ENCODE results near the gene SUSD4. TPM values are rescaled to one million over a fixed set of nuclear protein-coding genes. Genes with fewer than 3 reads are reported as not detected.

The SUSD4 gene
- total and polyA plus RNA-seq, 5 donors = 16.7 to 81.7 (median 29.8) TPM

GRCh38 chr1:223248770-223249140, 115.2 kb downstream of the SUSD4 start:
- H3K27ac ChIP-seq (ENCODE audit: low read length) = no peak overlapping the region
- no peak for ATAC-seq
- H3K4me1 ChIP-seq (ENCODE audit: control insufficient read depth, insufficient read depth, low read length) = no peaks in the 10 kb centered on the region
- H3K9me3 ChIP-seq (ENCODE audit: control insufficient read depth, low read length) = no peaks in the 10 kb centered on the region
- 81% methylated on average over 6 of the region's 6 CpGs for WGBS
- no peaks in the 10 kb centered on the region for H3K27me3 ChIP-seq (ENCODE audit: control insufficient read depth, insufficient read depth)
- intact Hi-C loops (cut with DNase I) = loop anchor here in 2 of 4 donors (10.0 kb wide), 1 partner anchor 114 kb away; no protein-coding TSS in a partner anchor
- no peak for DNase-seq
- H3K4me3 ChIP-seq (ENCODE audit: low read length) = no peak overlapping the region

DNA sequence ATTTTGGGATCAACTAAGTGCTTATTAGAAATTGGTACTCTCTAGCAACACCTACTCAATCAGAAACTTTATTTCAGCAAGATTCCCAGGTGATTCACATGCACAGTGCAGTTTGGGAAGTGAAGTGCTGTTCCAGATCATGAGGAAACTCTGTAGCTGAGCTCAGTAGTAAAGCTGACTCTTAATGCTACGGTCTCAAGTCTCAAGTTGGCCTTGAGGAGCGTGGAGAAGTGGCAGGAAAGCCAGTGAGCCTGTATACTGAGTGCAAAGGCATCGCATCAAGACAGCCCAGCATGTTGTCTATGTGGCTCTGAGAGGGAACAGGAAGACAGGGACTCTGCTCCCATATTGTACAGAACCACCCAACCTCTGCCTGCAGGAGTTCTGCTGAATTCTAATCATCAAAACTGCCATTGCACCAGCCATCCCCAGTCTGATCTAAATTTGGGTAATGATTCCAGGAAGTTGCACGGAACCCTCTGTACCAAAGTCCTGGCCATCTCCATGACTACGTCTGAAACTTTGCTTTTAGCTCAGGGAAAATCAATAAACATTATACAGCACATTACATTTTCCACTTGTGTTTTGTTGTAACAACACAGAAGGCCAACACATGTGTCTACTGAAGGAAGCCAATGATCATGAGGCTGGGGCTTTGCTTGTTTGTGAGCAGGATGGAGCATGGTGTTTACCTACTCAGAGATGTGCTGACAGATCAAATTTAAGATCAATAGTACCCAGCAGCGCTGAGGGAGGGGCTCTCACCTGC, 115.8 kb downstream of the SUSD4 start:
- intact Hi-C loops (cut with DNase I) = loop anchor here in 2 of 4 donors (10.0 kb wide), 1 partner anchor 113 kb away; no protein-coding TSS in a partner anchor
- DNase-seq (no peak), ATAC-seq (no peak)
- H3K4me3 ChIP-seq (ENCODE audit: low read length) = no peak overlapping the region
- H3K27ac ChIP-seq (ENCODE audit: low read length) = no peak overlapping the region
- H3K4me1 ChIP-seq (ENCODE audit: control insufficient read depth, insufficient read depth, low read length) = no peaks in the 10 kb centered on the region
- 80% methylated on average over 6 of the region's 6 CpGs for WGBS
- no peaks in the 10 kb centered on the region for H3K9me3 ChIP-seq (ENCODE audit: control insufficient read depth, low read length)
- no peaks in the 10 kb centered on the region for H3K27me3 ChIP-seq (ENCODE audit: control insufficient read depth, insufficient read depth)

GRCh38 chr1:223246476-223247112, 117.4 kb downstream of the SUSD4 start:
- ATAC-seq (no peak), DNase-seq (no peak)
- Histone ChIP-seq H3K9me3 (ENCODE audit: control insufficient read depth, low read length) (no peaks in the 10 kb centered on the region), H3K27me3 (ENCODE audit: control insufficient read depth, insufficient read depth) (no peaks in the 10 kb centered on the region), H3K27ac (ENCODE audit: low read length) (no peak overlapping the region), H3K4me1 (ENCODE audit: control insufficient read depth, insufficient read depth, low read length) (no peaks in the 10 kb centered on the region), H3K4me3 (ENCODE audit: low read length) (no peak overlapping the region)
- WGBS = 73% methylated on average over 5 of the region's 5 CpGs
- intact Hi-C loops (cut with DNase I) = loop anchor here in 2 of 4 donors (10.0 kb wide), 1 partner anchor 112 kb away; no protein-coding TSS in a partner anchor

DNA sequence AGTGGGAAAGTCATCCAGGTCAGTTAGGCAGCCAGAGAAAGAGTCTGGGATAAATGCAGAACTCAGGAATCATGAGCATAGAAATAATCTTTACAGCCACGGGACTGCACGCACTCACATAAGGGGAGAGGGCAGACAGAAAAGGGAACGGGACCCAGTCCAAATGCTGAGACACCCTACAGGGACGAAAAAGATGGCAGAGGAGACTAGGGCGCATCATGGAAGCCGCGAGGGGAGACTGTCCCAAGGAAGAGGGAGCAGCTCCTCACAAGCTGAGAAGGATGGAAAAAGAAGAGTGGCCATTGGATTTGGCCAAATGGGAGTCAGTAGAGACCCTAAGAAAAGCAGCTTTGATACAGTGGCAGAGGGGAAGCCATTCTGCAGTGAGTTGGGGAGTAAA, 118.0 kb downstream of the SUSD4 start:
- H3K4me3 ChIP-seq (ENCODE audit: low read length) = no peak overlapping the region
- no peaks in the 10 kb centered on the region for H3K9me3 ChIP-seq (ENCODE audit: control insufficient read depth, low read length)
- H3K27me3 ChIP-seq (ENCODE audit: control insufficient read depth, insufficient read depth) = no peaks in the 10 kb centered on the region
- no peak for ATAC-seq
- no peak for DNase-seq
- H3K4me1 ChIP-seq (ENCODE audit: control insufficient read depth, insufficient read depth, low read length) = no peaks in the 10 kb centered on the region
- WGBS = 94% methylated on average over 7 of the region's 7 CpGs
- intact Hi-C loops (cut with DNase I) = loop anchor here in 2 of 4 donors (10.0 kb wide), 1 partner anchor 111 kb away; no protein-coding TSS in a partner anchor
- H3K27ac ChIP-seq (ENCODE audit: low read length) = no peak overlapping the region

DNA sequence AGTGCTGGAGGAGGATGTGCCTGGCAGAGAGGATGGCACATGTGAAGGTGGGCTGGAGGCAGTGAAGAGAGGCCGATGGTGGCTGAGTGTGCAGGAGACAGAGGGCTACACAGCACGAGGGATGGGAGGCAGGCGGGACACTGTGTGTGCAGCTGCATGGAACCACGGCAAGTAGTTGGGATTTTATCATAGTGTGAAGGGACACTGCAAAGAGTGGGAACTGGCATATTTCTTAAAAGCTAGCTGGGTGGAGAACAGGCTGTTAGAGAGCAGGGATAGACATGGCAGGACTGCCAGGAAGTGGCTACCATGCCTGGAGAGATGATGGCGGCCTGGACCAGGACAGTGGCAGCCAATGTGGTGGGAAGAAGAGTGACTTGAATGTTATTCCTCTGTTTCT, 118.6 kb downstream of the SUSD4 start:
- no peaks in the 10 kb centered on the region for H3K27me3 ChIP-seq (ENCODE audit: control insufficient read depth, insufficient read depth)
- H3K4me1 ChIP-seq (ENCODE audit: control insufficient read depth, insufficient read depth, low read length) = no peaks in the 10 kb centered on the region
- intact Hi-C loops (cut with DNase I) = loop anchor here in 2 of 4 donors (10.0 kb wide), 1 partner anchor 111 kb away; no protein-coding TSS in a partner anchor
- WGBS = 88% methylated on average over 5 of the region's 5 CpGs
- H3K27ac ChIP-seq (ENCODE audit: low read length) = no peak overlapping the region
- no peak for DNase-seq
- no peaks in the 10 kb centered on the region for H3K9me3 ChIP-seq (ENCODE audit: control insufficient read depth, low read length)
- ATAC-seq = no peak
- H3K4me3 ChIP-seq (ENCODE audit: low read length) = no peak overlapping the region

GRCh38 chr1:223244366-223245103, 119.4 kb downstream of the SUSD4 start:
- Histone ChIP-seq H3K27ac (ENCODE audit: low read length) (no peak overlapping the region), H3K4me1 (ENCODE audit: control insufficient read depth, insufficient read depth, low read length) (no peaks in the 10 kb centered on the region), H3K9me3 (ENCODE audit: control insufficient read depth, low read length) (no peaks in the 10 kb centered on the region), H3K4me3 (ENCODE audit: low read length) (no peak overlapping the region), H3K27me3 (ENCODE audit: control insufficient read depth, insufficient read depth) (no peaks in the 10 kb centered on the region)
- DNase-seq (no peak), ATAC-seq (peak in 1 of 2 donors; percentile 37)
- intact Hi-C loops (cut with DNase I) = loop anchor here in 2 of 4 donors (10.0 kb wide), 1 partner anchor 110 kb away; no protein-coding TSS in a partner anchor
- WGBS = 75% methylated on average over 4 of the region's 4 CpGs

DNA sequence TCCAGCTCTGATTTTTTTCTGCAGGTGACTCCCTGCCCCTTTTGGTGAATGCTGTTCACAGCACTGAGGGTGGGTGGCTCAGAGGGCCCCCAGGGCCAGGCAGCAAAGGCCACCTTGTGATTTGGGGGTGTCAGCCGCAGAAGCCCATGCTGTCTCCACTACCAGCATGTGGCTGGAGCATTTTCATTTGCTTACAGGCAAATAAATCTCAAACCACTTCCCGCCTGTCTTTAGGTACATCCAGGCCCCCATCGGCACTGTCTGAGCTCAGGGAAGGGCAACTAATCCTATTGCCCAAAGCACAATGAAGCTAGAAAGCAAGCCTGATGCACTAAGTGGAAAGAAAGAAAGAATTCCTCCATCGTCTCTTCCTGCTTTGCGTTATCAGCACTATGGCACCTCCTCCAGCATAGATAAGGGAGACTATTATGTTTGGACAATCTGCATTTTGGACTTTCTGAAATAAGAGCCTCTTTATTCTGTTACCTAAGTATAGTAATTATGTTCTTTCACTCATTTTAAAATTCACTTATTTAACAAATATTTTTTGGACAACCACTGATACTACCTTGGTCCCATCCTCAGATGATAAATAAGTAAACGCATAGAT, 120.4 kb downstream of the SUSD4 start:
- 65% methylated on average over 6 of the region's 6 CpGs for WGBS
- intact Hi-C loops (cut with DNase I) = loop anchor here in 2 of 4 donors (10.0 kb wide), 1 partner anchor 109 kb away; no protein-coding TSS in a partner anchor
- Histone ChIP-seq H3K4me1 (ENCODE audit: control insufficient read depth, insufficient read depth, low read length) (no peaks in the 10 kb centered on the region), H3K27me3 (ENCODE audit: control insufficient read depth, insufficient read depth) (no peaks in the 10 kb centered on the region), H3K4me3 (ENCODE audit: low read length) (no peak overlapping the region), H3K9me3 (ENCODE audit: control insufficient read depth, low read length) (no peaks in the 10 kb centered on the region), H3K27ac (ENCODE audit: low read length) (no peak overlapping the region)
- DNase-seq (no peak), ATAC-seq (no peak)

DNA sequence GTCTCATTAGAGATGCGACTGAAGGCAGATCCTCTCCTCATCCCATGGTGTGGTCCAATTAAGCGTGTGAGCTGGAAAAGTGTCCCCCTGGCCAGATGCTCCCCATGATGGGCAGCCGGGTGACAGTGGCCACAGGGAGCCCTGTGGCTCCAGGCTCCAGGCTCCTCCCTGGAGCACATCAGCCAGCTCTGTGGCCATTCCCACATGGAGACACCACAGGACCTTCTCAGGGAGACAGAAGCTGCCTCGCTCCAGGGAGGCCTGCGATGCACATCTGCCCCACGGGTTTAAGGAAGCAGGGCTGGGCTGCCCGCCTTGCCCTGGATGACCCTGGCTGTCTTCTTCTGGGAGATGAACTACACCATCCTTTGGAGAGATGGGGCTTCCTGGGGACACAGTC, 121.0 kb downstream of the SUSD4 start:
- ATAC-seq = no peak
- Histone ChIP-seq H3K4me3 (ENCODE audit: low read length) (no peak overlapping the region), H3K27me3 (ENCODE audit: control insufficient read depth, insufficient read depth) (no peaks in the 10 kb centered on the region), H3K9me3 (ENCODE audit: control insufficient read depth, low read length) (no peaks in the 10 kb centered on the region), H3K27ac (ENCODE audit: low read length) (no peak overlapping the region), H3K4me1 (ENCODE audit: control insufficient read depth, insufficient read depth, low read length) (no peaks in the 10 kb centered on the region)
- intact Hi-C loops (cut with DNase I) = loop anchor here in 2 of 4 donors (10.0 kb wide), 1 partner anchor 108 kb away; no protein-coding TSS in a partner anchor
- WGBS = 96% methylated on average over 7 of the region's 7 CpGs
- DNase-seq = no peak

- DNase-seq (no peak), ATAC-seq (no peak)
- no peaks in the 10 kb centered on the region for H3K4me1 ChIP-seq (ENCODE audit: control insufficient read depth, insufficient read depth, low read length)
- no peaks in the 10 kb centered on the region for H3K27me3 ChIP-seq (ENCODE audit: control insufficient read depth, insufficient read depth)
- H3K4me3 ChIP-seq (ENCODE audit: low read length) = no peak overlapping the region
- no peak overlapping the region for H3K27ac ChIP-seq (ENCODE audit: low read length)
- H3K9me3 ChIP-seq (ENCODE audit: control insufficient read depth, low read length) = no peaks in the 10 kb centered on the region
- intact Hi-C loops (cut with DNase I) = loop anchor here in 2 of 4 donors (10.0 kb wide), 1 partner anchor 108 kb away; no protein-coding TSS in a partner anchor
- 79% methylated on average over 6 of the region's 6 CpGs for WGBS
These were observed 121.5 kb downstream of the SUSD4 start for GRCh38 chr1:223242382-223242955.

- intact Hi-C loops (cut with DNase I) = loop anchor here in 2 of 4 donors (10.0 kb wide), 1 partner anchor 105 kb away; no protein-coding TSS in a partner anchor
These were observed 123.9 kb downstream of the SUSD4 start for GRCh38 chr1:223240122-223240521.

More at GRCh38 chr1:223240122-223240521, 123.9 kb downstream of the SUSD4 start:
- Histone ChIP-seq H3K4me3 (ENCODE audit: low read length) (no peak overlapping the region), H3K27ac (ENCODE audit: low read length) (no peak overlapping the region), H3K9me3 (ENCODE audit: control insufficient read depth, low read length) (no peaks in the 10 kb centered on the region), H3K4me1 (ENCODE audit: control insufficient read depth, insufficient read depth, low read length) (no peaks in the 10 kb centered on the region), H3K27me3 (ENCODE audit: control insufficient read depth, insufficient read depth) (no peaks in the 10 kb centered on the region)
- 56% methylated on average over 2 of the region's 2 CpGs for WGBS
- no peak for DNase-seq
- no peak for ATAC-seq
